Bronchial epithelial cell (primary cell): ENCODE results near the gene ACOT7. TPM values are rescaled to one million over a fixed set of nuclear protein-coding genes. Genes with fewer than 3 reads are reported as not detected.

Source experiments
- DNase-seq: peaks from one replicate; pipeline ENCODE4 v3.0.0-alpha.2; 2010; ENCODE audit warnings: low read depth
- FAIRE-seq: peaks from 2 replicates; lab custom pipeline; 2011; peaks lifted over from hg19 to GRCh38; lab: Jason Lieb, UNC
- H3K27me3 ChIP-seq: 2 replicates; pipeline ENCODE4 v1.5.1; 2011; ENCODE audit warnings: low read length; ENCODE audit not compliant: control insufficient read depth, insufficient read depth
- H3K36me3 ChIP-seq: 2 replicates; pipeline ENCODE4 v1.5.1; 2011; ENCODE audit warnings: low read length; ENCODE audit not compliant: control insufficient read depth, insufficient read depth
- H3K4me3 ChIP-seq: 2 replicates; pipeline ENCODE4 v1.5.1; 2011; ENCODE audit warnings: mild to moderate bottlenecking, low read depth, low read length, control low read depth
- total RNA-seq: library from RNA; depleted of rRNA; stranded (reverse); fragments of >200 nt; gene quantifications from 2 replicates; pipeline ENCODE4 v1.2.1, GENCODE V29; 2014
- TF ChIP-seq, protein P1 (sequence below): IDR thresholded peaks from 2 replicates; pipeline ENCODE4 v1.5.1; 2011; ENCODE audit warnings: mild to moderate bottlenecking, moderate library complexity, low read length, control low read depth, inconsistent platforms; ENCODE audit not compliant: insufficient read depth, severe bottlenecking

ACOT7 gene
- total RNA-seq, 1 donor from 2014 or later: 89.8 TPM

- Histone ChIP-seq H3K27me3 (no peaks in the 10 kb centered on the region), H3K36me3 (peaks cover 35% of the 10 kb centered on the region), H3K4me3 (no peak overlapping the region)
- DNase-seq (peak; percentile 17), FAIRE-seq (no peak)
- TF ChIP-seq, protein P1, sequence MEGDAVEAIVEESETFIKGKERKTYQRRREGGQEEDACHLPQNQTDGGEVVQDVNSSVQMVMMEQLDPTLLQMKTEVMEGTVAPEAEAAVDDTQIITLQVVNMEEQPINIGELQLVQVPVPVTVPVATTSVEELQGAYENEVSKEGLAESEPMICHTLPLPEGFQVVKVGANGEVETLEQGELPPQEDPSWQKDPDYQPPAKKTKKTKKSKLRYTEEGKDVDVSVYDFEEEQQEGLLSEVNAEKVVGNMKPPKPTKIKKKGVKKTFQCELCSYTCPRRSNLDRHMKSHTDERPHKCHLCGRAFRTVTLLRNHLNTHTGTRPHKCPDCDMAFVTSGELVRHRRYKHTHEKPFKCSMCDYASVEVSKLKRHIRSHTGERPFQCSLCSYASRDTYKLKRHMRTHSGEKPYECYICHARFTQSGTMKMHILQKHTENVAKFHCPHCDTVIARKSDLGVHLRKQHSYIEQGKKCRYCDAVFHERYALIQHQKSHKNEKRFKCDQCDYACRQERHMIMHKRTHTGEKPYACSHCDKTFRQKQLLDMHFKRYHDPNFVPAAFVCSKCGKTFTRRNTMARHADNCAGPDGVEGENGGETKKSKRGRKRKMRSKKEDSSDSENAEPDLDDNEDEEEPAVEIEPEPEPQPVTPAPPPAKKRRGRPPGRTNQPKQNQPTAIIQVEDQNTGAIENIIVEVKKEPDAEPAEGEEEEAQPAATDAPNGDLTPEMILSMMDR: no peak
Observed at GRCh38 chr1:6322161-6322560, 71.4 kb downstream of the ACOT7 start.

DNA sequence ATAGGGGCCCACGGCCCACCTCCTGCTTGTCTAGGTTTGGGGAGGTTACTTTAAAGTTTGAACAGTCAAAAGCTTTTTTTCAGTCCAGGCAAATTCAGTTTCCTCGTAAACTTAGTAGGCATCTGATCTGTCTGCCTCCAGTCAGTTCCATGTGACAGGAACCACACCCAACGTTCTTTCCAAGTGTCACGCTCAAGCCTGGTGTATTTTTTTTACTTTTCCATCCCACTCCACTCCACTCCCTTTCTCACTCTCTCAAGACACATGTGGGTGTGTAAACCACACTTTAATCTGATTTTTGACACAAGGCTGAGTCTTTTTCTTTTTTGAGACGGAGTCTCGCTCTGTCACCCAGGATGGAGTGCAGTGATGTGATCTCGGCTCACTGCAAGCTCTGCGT, 72.4 kb downstream of the ACOT7 start:
- H3K4me3 ChIP-seq: no peak overlapping the region
- TF ChIP-seq, protein P1: no peak
- H3K36me3 ChIP-seq: peaks cover 32% of the 10 kb centered on the region
- no peak for DNase-seq
- no peaks in the 10 kb centered on the region for H3K27me3 ChIP-seq
- no peak for FAIRE-seq

DNA sequence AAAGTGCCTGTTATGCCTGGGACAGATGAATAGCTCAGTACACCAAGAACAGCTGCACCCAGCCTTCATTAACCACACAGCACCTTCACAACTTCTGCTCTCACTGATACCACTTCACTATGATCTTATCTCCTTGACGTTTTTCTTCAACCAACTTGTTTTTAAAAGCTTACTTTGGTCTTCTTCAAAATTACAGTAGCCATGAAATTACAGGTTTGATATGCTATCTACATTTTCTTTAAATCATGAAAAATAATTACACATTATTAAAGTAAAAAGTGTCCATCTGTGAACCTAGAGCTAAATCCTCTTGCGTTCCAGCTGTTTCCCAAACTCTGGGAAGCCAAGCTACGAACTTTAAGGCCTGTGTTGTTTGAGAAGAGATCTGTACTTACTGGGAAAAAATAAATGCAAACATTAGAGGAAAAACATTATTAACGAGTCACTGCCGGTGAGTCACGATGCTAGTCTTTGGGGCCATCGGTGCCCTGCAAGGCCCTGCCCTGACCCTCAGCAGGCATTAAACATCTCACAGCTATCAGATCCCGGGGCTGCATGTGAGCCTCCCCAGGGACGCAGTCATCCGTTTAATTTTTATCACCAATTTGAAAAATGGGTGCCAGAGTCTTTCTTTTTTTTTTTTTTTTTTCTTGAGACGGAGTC, 76.3 kb downstream of the ACOT7 start:
- Histone ChIP-seq H3K36me3 (peaks cover 31% of the 10 kb centered on the region), H3K27me3 (no peaks in the 10 kb centered on the region), H3K4me3 (no peak overlapping the region)
- TF ChIP-seq, protein P1: no peak
- peak; percentile 11 for DNase-seq
- FAIRE-seq: no peak

DNA sequence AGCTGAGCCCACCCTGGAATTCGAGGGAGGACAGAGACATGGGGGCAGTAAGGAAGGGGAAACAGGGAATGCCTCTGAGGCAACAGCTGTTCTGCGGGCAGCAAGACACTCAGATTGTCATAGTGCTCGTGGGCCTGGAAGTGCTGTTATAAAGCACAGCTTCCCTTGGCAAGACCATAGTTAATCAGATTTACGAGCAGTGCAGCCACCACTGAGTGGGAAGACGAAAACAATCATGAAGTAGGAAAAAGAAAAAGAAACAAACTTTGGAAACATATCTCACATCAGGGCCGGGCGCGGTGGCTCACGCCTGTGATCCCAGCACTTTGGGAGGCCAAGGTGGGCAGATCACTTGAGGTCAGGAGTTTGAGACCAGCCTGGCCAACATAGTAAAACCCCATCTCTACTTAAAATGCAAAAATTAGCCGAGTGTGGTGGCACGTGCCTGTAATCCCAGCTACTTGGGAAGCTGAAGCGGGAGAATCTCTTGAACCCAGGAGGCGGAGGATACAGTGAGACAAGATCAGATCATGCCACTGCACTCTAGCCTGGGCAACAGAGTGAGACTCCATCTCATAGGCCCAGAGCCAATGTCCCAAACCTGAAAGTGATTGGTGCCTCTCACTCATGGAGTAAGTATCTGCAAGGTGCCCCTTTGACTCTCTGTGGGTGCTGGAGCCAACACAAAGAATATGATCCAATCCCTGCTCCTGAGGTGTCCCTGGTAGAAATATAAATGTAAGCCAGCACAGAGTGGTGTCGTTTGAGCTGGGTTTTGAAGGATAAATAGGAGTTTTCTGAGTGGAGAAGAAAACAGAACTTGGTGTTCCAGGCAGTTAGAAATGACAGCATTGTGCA, 77.1 kb downstream of the ACOT7 start:
- FAIRE-seq (no peak), DNase-seq (no peak)
- Histone ChIP-seq H3K4me3 (no peak overlapping the region), H3K27me3 (no peaks in the 10 kb centered on the region), H3K36me3 (peaks cover 30% of the 10 kb centered on the region)
- TF ChIP-seq, protein P1: no peak

DNA sequence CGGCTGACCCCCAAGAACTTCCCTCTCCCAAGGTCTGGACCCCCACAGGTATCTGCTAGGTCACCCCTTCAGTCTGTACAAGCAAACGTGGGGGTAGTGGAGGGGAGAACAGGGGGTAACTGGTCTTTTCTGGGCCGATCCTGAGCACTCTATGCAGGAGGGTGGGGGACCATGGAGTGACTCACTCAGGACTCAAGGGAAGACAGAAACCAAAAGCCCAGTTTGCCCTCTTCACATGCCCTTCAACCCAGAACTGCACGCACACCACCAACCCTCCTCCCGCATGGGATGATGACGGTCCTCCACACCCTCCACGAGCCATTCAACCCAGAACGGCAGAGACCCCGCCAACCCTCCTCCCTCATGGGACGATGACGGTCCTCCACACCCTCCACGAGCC, 79.1 kb downstream of the ACOT7 start:
- H3K4me3 ChIP-seq: no peak overlapping the region
- no peaks in the 10 kb centered on the region for H3K27me3 ChIP-seq
- TF ChIP-seq, protein P1: no peak
- DNase-seq: no peak
- H3K36me3 ChIP-seq: peaks cover 22% of the 10 kb centered on the region
- peak; percentile 60 for FAIRE-seq
